HG03196 (cell line): ENCODE results near the gene UBR7.

Experiments
- ATAC-seq: cut with Tn5 transposase; IDR thresholded peaks from one replicate; pipeline ENCODE4 v1.9.1; 2021; ENCODE audit not compliant: unreplicated experiment

Gene UBR7

DNA sequence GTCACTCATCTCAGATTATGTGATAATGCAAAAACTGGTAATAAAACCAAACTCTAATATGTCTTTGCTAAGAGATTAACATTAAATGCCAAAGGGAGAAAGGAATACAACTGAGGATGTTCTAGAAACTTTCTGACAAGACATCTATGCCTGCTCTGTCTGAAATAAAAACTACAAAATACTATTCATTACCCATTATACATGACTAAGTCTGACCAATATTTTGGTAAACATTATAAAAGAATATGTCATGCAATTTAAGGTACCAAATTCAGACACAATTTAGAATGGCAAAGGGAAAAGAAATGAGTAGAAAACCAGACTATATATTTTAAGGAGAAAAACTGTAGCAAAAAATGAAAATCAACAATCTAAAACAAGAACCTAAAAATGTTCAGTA is 39.5 kb downstream of the UBR7 start:
- ATAC-seq: no peak

DNA sequence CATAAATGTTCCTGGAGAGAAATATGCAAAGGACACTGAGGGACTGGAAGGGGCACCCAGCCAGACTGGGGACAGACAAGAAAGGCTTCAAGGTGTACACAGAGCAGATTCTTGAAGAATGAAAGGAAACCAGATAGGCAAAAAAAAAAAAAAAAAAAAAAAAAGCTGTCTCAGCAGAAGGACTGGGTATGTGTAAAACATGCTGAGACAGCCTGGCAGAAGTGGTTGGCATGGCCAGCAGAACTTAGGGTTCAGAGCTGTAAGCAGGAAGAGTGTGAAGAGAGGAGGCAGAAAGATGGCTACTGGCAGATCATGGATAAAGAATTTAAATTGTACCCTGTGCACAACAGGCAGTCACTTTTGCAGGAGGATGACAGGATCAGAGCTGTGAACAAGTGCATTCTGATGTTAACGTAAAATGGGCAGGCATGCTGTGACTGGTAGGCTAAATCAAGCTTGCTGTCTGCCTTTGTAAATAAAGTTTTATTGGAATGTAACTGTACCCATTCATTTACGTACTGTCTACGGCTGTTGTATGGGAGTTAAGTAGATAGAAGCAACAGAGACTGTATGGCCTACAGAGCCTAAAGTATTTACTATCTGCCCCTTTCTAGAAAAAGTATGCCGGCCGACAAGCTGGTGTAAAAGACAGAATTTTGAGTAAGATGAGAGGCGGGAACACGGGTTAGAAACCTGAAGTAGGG is 42.2 kb downstream of the UBR7 start:
- no peak for ATAC-seq

DNA sequence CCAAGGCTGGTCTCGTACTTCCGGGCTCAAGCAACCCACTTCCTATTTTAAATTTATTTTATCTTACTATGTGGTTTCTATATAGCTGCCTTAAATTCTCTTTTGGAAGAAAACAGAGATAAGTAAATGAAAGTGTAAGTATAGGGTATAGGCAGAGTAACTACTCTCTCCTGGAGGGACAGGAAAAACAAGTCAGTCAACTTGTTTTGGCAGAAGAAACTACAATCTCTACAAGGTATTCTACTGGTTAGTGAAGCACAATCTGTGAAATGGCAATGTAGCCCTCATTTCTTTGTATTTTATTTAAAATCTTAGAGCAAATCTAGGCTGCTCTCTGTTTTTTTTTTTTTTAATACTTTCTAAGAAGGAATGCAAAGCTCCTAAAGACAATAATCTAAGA is 55.4 kb downstream of the UBR7 start:
- no peak for ATAC-seq

DNA sequence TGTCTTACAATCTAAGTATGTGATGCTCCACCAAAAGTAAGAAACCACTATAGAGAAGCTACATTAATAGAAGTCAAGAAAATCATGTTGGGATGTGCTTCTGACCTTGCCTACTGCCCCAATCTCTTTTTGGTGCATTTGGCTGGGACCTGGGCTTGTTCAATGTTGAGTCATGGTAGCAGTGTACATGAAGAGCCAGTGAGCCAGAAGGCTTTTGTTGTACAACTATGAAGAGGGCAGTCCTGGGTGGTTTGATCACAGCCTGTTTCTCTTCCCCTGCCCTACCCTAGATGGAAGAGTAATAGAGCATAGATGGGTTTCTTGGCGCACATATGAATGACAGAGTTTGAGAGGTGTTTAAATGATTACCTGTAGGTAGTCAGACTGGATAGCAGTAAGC is 56.4 kb downstream of the UBR7 start:
- ATAC-seq: no peak

DNA sequence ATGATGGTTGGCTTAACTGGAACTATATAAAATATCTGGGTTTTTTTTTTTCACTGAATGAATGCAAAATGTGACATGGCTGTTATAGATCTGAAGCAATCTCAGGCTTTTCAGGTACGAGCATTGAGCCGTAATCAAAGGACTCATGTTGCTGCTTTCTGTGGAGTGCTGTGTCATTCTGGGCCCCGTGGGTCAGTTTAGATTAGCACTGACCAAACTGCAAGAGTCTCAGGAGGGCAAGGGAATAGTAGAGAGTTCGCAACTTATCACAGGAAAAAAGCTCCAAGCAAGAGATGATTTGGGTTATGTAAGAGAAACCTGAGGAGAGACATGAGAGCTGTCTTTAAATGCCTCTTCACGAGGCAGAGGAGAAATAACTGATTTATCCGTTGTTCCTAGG is 59.1 kb downstream of the UBR7 start:
- ATAC-seq: no peak

DNA sequence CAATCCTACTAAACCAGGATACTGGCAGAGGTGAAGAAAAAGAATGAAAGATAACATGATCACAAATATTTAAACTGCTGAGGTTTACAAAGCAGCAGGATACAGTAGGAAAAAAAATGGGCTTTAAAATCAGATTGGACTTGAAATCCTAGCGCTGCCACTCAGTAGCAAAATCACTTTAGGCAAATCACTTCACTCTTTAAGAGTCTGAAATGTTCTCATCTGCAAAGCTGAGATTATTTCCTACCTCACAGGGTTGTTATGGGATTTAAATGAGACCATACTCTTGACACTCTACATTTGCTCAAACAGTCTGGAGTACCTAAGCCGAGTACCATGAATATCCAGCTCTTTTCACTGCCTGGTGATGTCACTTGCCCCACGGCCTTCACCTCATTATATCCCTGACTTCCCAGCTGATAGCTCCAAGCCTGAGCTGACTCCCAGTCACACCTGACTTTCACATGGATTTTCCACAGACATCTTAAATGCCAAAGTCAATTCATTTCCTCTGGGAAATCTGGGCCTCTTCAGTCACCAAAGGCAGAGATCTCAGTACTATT is 60.2 kb downstream of the UBR7 start:
- no peak for ATAC-seq

DNA sequence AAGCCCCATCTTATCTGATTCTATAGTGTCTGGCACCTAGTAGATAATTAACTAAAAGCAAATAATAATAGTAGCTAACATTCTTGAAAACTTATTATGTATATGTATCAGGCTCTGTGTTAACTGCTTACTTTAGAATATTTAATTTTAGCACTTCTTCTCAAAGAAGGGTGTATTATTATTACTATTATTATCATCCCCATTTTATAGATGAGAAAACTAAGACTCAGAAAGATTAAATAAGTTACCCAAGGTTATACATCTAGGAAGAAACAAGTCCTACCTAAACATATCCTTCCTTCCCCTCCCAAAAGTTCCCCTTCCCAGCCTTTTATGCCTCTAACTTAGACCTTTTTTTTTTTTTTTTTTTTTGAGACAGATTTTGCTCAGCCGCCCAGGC is 61.4 kb downstream of the UBR7 start:
- ATAC-seq: no peak

DNA sequence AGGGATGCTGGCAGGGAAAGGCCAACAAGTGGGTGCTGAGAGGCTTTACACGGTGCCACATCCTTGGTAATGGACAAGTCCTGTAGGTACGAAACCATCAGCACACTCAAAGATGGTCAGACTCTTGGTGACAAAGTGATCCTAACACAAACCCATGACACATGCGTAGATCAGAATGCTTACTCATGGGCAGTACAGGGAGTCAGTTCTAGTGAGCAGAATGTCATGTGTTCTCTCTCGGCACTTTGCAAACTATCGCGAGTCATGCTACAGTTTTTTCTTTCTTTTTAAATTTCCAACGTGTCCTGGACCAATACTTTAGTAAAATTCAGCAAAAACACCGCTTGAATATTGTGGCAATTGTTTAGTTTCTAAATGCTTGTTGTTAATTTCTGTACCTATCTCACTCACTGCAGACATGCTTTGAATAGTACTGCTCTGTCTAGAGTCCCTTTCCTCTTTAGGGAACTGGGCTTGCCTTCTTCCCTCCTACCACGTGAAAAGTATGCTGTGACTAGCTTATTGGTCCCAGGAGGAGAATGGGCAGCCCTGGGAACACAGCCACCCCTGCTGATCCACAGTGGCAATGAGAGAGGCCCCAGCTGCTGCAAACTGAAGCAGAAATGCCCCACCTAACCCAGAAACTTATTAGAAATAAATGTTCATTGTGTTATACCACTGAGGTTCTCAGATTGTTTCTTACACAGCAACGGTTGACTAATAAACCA is 62.4 kb downstream of the UBR7 start:
- no peak for ATAC-seq

DNA sequence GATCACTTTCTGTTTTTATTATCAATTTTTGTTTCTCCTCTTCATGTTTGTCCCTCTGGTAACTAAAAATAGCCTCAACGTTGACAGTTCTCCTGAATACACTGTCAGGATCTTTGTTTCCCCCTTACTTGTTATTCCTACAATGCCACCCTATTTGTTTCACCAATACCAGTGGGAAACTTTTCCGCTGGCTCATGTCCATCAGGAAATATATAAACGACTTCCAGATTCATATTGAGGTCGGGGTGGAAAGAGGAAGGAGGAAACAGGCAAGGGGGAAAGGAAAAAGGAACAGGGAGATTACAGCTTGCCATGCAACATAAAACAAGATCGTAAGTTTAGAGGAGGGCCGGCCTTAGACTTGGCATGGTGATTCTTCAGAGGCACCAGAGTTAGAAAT is 64.1 kb downstream of the UBR7 start:
- no peak for ATAC-seq

DNA sequence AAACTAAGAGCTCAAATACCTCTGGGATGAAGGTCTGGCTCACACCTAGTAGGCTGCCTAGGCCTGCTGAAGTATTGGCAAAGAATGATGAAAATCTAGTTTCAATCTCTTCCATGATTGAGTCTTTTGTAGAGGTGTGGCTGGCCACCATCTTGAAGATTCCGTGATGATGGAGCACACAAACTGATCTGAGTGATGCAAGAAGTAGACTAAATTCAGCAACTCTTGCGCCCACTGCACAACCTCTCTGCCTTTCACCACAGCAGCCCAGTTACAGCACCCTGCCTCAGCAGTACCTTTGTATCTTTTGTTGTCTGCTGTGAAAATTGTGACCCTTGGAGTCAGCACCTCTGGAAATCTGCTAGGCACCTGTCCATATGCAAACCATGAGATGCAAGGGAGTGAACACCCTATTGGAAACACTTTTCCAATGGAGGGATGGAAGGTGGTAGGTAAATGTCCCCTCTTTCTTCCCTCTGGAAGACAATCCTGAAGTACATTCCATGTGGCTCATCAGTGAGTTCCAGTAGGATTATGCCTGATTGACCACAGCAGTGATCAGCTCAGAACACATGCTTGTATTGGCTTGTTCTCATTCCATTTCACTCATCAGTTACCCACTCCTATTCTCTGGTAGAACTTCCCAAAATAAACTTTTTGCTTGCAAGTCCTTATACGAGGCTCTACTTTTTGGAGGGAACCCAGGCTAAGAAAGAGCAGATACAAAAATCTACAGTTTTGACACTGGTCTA is 67.2 kb downstream of the UBR7 start:
- ATAC-seq: no peak

DNA sequence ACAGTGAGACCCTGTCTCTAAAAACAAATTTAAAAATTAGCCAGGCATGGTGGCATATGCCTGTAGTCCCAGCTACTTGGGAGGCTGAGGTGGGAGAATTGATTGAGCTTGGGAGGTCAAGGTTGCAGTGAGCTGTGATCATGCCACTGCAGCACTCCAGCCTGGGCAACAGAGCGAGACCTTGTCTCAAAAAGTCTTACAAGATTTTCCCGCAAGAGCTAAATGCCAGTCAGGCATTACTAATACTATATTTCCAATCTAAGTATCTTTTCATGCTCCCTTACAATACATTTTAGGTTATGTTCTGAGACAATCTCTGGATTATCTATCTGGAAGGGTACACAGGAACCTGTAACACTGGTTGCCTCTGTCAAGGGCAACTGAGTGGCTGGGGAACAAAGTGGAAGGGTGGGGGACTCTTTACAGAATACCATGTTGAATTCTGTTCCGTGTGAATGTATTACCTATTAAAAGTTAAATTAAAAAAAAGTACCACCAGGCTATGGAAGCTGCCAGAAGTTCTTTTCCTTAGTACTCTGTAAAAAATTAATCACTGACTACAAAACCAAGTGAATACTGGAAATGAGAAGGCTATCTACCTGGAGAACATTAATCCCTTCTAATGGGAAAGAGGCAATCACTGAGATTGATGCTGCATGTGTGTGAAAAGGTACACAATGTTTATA is 69.1 kb downstream of the UBR7 start:
- ATAC-seq: no peak
